Neural cell (in vitro differentiated cells): ENCODE results near the gene EEF1AKMT2.

Experiments used
- CTCF ChIP-seq: fragments of 450-650 bp; IDR thresholded peaks from 2 replicates; pipeline ENCODE4 v1.5.1; 2014; ENCODE audit warnings: antibody characterized with exemption, mild to moderate bottlenecking, moderate library complexity; ENCODE audit not compliant: poor library complexity, severe bottlenecking
- EP300 ChIP-seq: fragments of 450-650 bp; conservative IDR thresholded peaks from 2 replicates; pipeline ENCODE4 v1.6.1; 2014; ENCODE audit warnings: antibody characterized with exemption, mild to moderate bottlenecking, moderate library complexity; ENCODE audit not compliant: poor library complexity, severe bottlenecking
- EZH2 ChIP-seq: fragments of 200-600, 300-800 bp; shearing (Covaris generic), sonication (generic); IDR thresholded peaks from 2 replicates; pipeline ENCODE4 v1.6.1; 2014; ENCODE audit warnings: antibody characterized with exemption, low read length, borderline replicate concordance, mild to moderate bottlenecking; ENCODE audit not compliant: insufficient read depth, poor library complexity, severe bottlenecking
- MXI1 ChIP-seq: fragments of 450-650 bp; conservative IDR thresholded peaks from 2 replicates; pipeline ENCODE4 v1.6.1; 2014; ENCODE audit warnings: antibody characterized with exemption, mild to moderate bottlenecking; ENCODE audit not compliant: poor library complexity, severe bottlenecking
- POLR2AphosphoS5 ChIP-seq: IDR thresholded peaks from 2 replicates; pipeline ENCODE4 v1.6.1; 2012
- RAD21 ChIP-seq: fragments of 450-650 bp; conservative IDR thresholded peaks from 2 replicates; pipeline ENCODE4 v1.6.1; 2014; ENCODE audit warnings: antibody characterized with exemption, mild to moderate bottlenecking, moderate library complexity
- REST ChIP-seq: IDR thresholded peaks from 2 replicates; pipeline ENCODE4 v1.6.1; 2012; ENCODE audit warnings: borderline replicate concordance
- SMC3 ChIP-seq: fragments of 450-650 bp; conservative IDR thresholded peaks from 2 replicates; pipeline ENCODE4 v1.6.1; 2014; ENCODE audit warnings: antibody characterized with exemption, mild to moderate bottlenecking, moderate library complexity; ENCODE audit not compliant: poor library complexity
- TAF1 ChIP-seq: IDR thresholded peaks from 2 replicates; pipeline ENCODE4 v1.6.1; 2012; ENCODE audit warnings: low read depth

GRCh38 chr10:124829447-124830115 is 37.9 kb upstream of the EEF1AKMT2 start:
- TF ChIP-seq CTCF (no peak), EZH2 (no peak), EP300 (no peak), POLR2AphosphoS5 (no peak), SMC3 (no peak), TAF1 (no peak), REST (no peak), RAD21 (no peak), MXI1 (no peak)
